Measurements from ENCODE around the gene TRIM17. TPM values are rescaled to one million over a fixed set of nuclear protein-coding genes. Genes with fewer than 3 reads are reported as not detected.

Gene TRIM17
- total and polyA plus RNA-seq, 9 of the 15 experiments (the other 6 are each of a cell fraction or from before 2014, with no cell fraction given), result not detected

DNA sequence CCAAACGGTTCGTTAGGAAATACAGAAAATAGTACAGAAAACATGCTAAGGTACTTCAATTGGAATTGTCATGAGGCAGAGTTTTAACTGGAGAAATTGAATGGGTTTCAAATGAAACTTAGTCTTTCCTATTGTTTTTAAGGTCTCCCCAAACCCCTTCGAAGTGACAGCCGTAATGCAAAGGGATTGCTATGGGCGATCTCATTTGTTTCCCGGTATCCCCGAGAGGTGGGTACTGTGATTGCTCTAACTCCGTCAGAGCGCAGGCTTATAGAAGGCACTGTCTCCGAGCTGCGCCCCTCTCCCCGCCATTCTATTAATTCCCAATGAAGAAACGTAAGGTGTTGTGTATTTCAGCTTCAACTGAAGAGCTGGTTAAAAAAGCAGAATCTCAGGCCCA lies 48.5 kb upstream of the TRIM17 start:
- Histone ChIP-seq H3K9me1 (ENCODE audit: control insufficient read depth, insufficient read depth, low read length) (no peaks in the 10 kb centered on the region), H3K36me3 (ENCODE audit: control insufficient read depth, insufficient read depth, low read length) (no peaks in the 10 kb centered on the region; the same call in 2 of the 3 replicates), H3K27me3 (ENCODE audit: control insufficient read depth in 2 of 2, insufficient read depth in 2 of 2, low read length in 2 of 2) (peaks cover 2 to 20% of the 10 kb centered on the region in 2 experiments; a peak in 3 of 5 replicates), H2AFZ (ENCODE audit: low read depth, low read length) (no peak overlapping the region), H3K27ac (ENCODE audit: extremely low read depth, low read depth, low read length) (no peak overlapping the region), H3K4me1 (replicated peaks in 1 of 2; ENCODE audit: control insufficient read depth in 2 of 2, insufficient read depth in 2 of 2, low read length in 2 of 2) (peaks cover 19 to 25% of the 10 kb centered on the region in 2 experiments), H3K4me3 (no peak overlapping the region), H3K79me2 (ENCODE audit: control insufficient read depth, insufficient read depth, low read length) (no peaks in the 10 kb centered on the region), H4K20me1 (replicated peaks; ENCODE audit: control insufficient read depth, insufficient read depth, low read length) (no peaks in the 10 kb centered on the region; the same call in 1 of the 2 replicates), H3K9me3 (replicated peaks; ENCODE audit: control insufficient read depth, insufficient read depth, low read depth, low read length) (no peaks in the 10 kb centered on the region), H3K9ac (ENCODE audit: insufficient read depth in 1 of 2, low read depth in 2 of 2, low read length in 2 of 2) (no peak overlapping the region), H3K4me2 (ENCODE audit: insufficient read depth, low read length) (no peak overlapping the region)
- BruUV-seq (replicated peaks), result no TSS peak
- ChIA-PET POLR2A (interaction anchor here (0.7 to 2.2 kb wide), 5 partner anchors 8 to 48 kb away, joined by 3 to 10 read pairs (median 3); a partner anchor contains a TSS), CTCF (ENCODE audit: low intra/inter-chr PET ratio) (no interaction called here)
- TF ChIP-seq KHSRP (IDR thresholded peaks at IDR 0.05), result no peak
- no peak for TF ChIP-seq PURB (CRISPR knock-in tag; IDR thresholded peaks at IDR 0.05; ENCODE audit: low read depth)
- TF ChIP-seq TEAD2 (tag; IDR thresholded peaks at IDR 0.05), result no peak
- intact Hi-C loops (cut with micrococcal nuclease) (no loop called here), in situ Hi-C loops (cut with MboI) (no loop called here)
- 56% methylated on average over 13 of the region's 13 CpGs for WGBS (ENCODE audit: insufficient coverage, low coverage, missing lambda C conversion rate)
- no peak for DNase-seq (ENCODE audit: extremely low read depth in 1 of 4, low spot score in 3 of 4)
- FAIRE-seq, result no peak
- no peak for ATAC-seq

- Histone ChIP-seq H3K9ac (ENCODE audit: insufficient read depth in 1 of 2, low read depth in 2 of 2, low read length in 2 of 2) (no peak overlapping the region), H3K27ac (ENCODE audit: extremely low read depth, low read depth, low read length) (no peak overlapping the region), H2AFZ (ENCODE audit: low read depth, low read length) (no peak overlapping the region), H3K4me2 (ENCODE audit: insufficient read depth, low read length) (no peak overlapping the region), H3K27me3 (ENCODE audit: control insufficient read depth in 2 of 2, insufficient read depth in 2 of 2, low read length in 2 of 2) (peaks cover 2 to 16% of the 10 kb centered on the region in 2 experiments; a peak in 3 of 5 replicates), H3K4me3 (no peak overlapping the region), H3K79me2 (ENCODE audit: control insufficient read depth, insufficient read depth, low read length) (peaks cover 2% of the 10 kb centered on the region; the same call in 1 of the 3 replicates), H3K36me3 (ENCODE audit: control insufficient read depth, insufficient read depth, low read length) (no peaks in the 10 kb centered on the region; the same call in 2 of the 3 replicates), H3K9me3 (replicated peaks; ENCODE audit: control insufficient read depth, insufficient read depth, low read depth, low read length) (no peaks in the 10 kb centered on the region), H4K20me1 (replicated peaks; ENCODE audit: control insufficient read depth, insufficient read depth, low read length) (no peaks in the 10 kb centered on the region; the same call in 1 of the 2 replicates), H3K9me1 (ENCODE audit: control insufficient read depth, insufficient read depth, low read length) (no peaks in the 10 kb centered on the region), H3K4me1 (replicated peaks in 1 of 2; ENCODE audit: control insufficient read depth in 2 of 2, insufficient read depth in 2 of 2, low read length in 2 of 2) (peaks cover 22 to 26% of the 10 kb centered on the region in 2 experiments)
- no peak for TF ChIP-seq ZNF274 (IDR thresholded peaks at IDR 0.05; ENCODE audit: borderline replicate concordance, low read depth, low read length)
- peak; percentile 81 for TF ChIP-seq ZBTB33 (CRISPR knock-in tag; IDR thresholded peaks at IDR 0.05)
- TF ChIP-seq, protein P1, sequence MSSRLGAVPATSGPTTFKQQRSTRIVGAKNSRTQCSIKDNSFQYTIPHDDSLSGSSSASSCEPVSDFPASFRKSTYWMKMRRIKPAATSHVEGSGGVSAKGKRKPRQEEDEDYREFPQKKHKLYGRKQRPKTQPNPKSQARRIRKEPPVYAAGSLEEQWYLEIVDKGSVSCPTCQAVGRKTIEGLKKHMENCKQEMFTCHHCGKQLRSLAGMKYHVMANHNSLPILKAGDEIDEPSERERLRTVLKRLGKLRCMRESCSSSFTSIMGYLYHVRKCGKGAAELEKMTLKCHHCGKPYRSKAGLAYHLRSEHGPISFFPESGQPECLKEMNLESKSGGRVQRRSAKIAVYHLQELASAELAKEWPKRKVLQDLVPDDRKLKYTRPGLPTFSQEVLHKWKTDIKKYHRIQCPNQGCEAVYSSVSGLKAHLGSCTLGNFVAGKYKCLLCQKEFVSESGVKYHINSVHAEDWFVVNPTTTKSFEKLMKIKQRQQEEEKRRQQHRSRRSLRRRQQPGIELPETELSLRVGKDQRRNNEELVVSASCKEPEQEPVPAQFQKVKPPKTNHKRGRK (tag; IDR thresholded peaks at IDR 0.05), result no peak
- TF ChIP-seq NFYB (IDR thresholded peaks at IDR 0.05; ENCODE audit: extremely low read depth, insufficient read length), result peak; percentile 4
- CTCF ChIA-PET (ENCODE audit: low intra/inter-chr PET ratio), result no interaction called here
- intact Hi-C loops (cut with micrococcal nuclease) (no loop called here), in situ Hi-C loops (cut with MboI) (loop anchor here (5.0 kb wide), 1 partner anchor 48 kb away; no protein-coding TSS in a partner anchor)
- DNase-seq (ENCODE audit: extremely low read depth in 1 of 4, low spot score in 3 of 4) (no peak), ATAC-seq (no peak), FAIRE-seq (no peak)
- POLR2A ChIA-PET, result interaction anchor here (0.6 to 1.9 kb wide), 6 partner anchors 10 to 366 kb away, joined by 3 to 6 read pairs (median 3); no protein-coding TSS in a partner anchor
- no TSS peak for BruUV-seq (replicated peaks)
- WGBS (ENCODE audit: insufficient coverage, low coverage, missing lambda C conversion rate), result 94% methylated on average over 33 of the region's 33 CpGs
Observed at GRCh38 chr1:228464487-228464983, 47.9 kb upstream of the TRIM17 start.

Data from K562 (cell line).